ENCODE measurements around the gene RARRES2. TPM values are rescaled to one million over a fixed set of nuclear protein-coding genes. Genes with fewer than 3 reads are reported as not detected.
"Not testable (repeated sequence)": the region's sequence is repeated elsewhere in the genome, so short reads cannot be mapped to it uniquely, and the experiment has no call there.

Gene RARRES2
- total RNA-seq, 2 donors from 2014 or later: 245 to 400 TPM

GRCh38 chr7:150322833-150323681 is 18.4 kb downstream of the RARRES2 start, which contains the start of the genes ACTR3C and LRRC61:
Gene ACTR3C, minus strand, starts transcription at chr7:150323545. Its CDS starts 28,249 bp downstream, at chr7:150295296.
Gene LRRC61, plus strand, starts transcription at chr7:150323355. Its CDS starts 13,507 bp downstream, at chr7:150336862.
- Histone ChIP-seq H3K9me3 (no peaks in the 10 kb centered on the region), H3K27ac (peak within 1 kb of the TSS; percentile 91 to 99 (median 98)), H3K36me3 (replicated peaks in 1 of 2; ENCODE audit: insufficient read depth in 1 of 2, low read depth in 2 of 2) (no peaks in the 10 kb centered on the region), H3K4me3 (peak within 1 kb of the TSS; percentile 14 to 52), H3K27me3 (no peaks in the 10 kb centered on the region), H3K4me1 (peaks cover 56% of the 10 kb centered on the region)
- ATAC-seq (peak; percentile 77), DNase-seq (peak; percentile 78 to 82 (median 79))
- TF ChIP-seq POLR2A (IDR thresholded peaks at IDR 0.05): peak; percentile 47 to 77 (median 70)
- peak; percentile 16 to 54 (median 37) for TF ChIP-seq CTCF (IDR thresholded peaks at IDR 0.05)
- 2 to 9% methylated on average over 18 to 78 of the region's 82 CpGs for WGBS, 2 donors
- intact Hi-C loops (cut with DNase I): no loop called here

GRCh38 chr7:150322114-150322832 is 19.2 kb downstream of the RARRES2 start:
- ATAC-seq (no peak), DNase-seq (peak in 3 of 4 donors; percentile 44 to 52 (median 49))

GRCh38 chr7:150321788-150322113 is 19.7 kb downstream of the RARRES2 start:
- H3K9me3 ChIP-seq: no peaks in the 10 kb centered on the region
- no peaks in the 10 kb centered on the region for H3K36me3 ChIP-seq (replicated peaks in 1 of 2; ENCODE audit: insufficient read depth in 1 of 2, low read depth in 2 of 2)
- intact Hi-C loops (cut with DNase I): no loop called here
- 75 to 78% methylated on average over 3 of the region's 3 CpGs for WGBS, 2 donors
- H3K27ac ChIP-seq: peak overlapping the region; percentile 91 to 99 (median 98)
- DNase-seq: no peak
- H3K4me3 ChIP-seq: no peak overlapping the region
- TF ChIP-seq POLR2A (IDR thresholded peaks at IDR 0.05): no peak
- no peak for TF ChIP-seq CTCF (IDR thresholded peaks at IDR 0.05)
- H3K4me1 ChIP-seq: peaks cover 60% of the 10 kb centered on the region
- H3K27me3 ChIP-seq: no peaks in the 10 kb centered on the region
- ATAC-seq: no peak

More at GRCh38 chr7:150322114-150322832, 19.2 kb downstream of the RARRES2 start:
- no peaks in the 10 kb centered on the region for H3K9me3 ChIP-seq
- intact Hi-C loops (cut with DNase I): no loop called here
- TF ChIP-seq POLR2A (IDR thresholded peaks at IDR 0.05): no peak
- TF ChIP-seq CTCF (IDR thresholded peaks at IDR 0.05): no peak
- H3K27ac ChIP-seq: peak overlapping the region; percentile 91 to 99 (median 98)
- peaks cover 56% of the 10 kb centered on the region for H3K4me1 ChIP-seq
- WGBS, 2 donors: 16 to 24% methylated on average over 4 of the region's 4 CpGs
- no peaks in the 10 kb centered on the region for H3K36me3 ChIP-seq (replicated peaks in 1 of 2; ENCODE audit: insufficient read depth in 1 of 2, low read depth in 2 of 2)
- H3K27me3 ChIP-seq: no peaks in the 10 kb centered on the region
- H3K4me3 ChIP-seq: peak overlapping the region; percentile 14 to 52

GRCh38 chr7:150317748-150318444 is 23.5 kb downstream of the RARRES2 start:
- ATAC-seq: no peak
- 64 to 67% methylated on average over 7 of the region's 7 CpGs for WGBS, 2 donors
- Histone ChIP-seq H3K36me3 (replicated peaks in 1 of 2; ENCODE audit: insufficient read depth in 1 of 2, low read depth in 2 of 2) (no peaks in the 10 kb centered on the region), H3K27ac (peak overlapping the region in 1 of 4 donors; percentile 13), H3K4me3 (no peak overlapping the region), H3K9me3 (no peaks in the 10 kb centered on the region), H3K27me3 (no peaks in the 10 kb centered on the region), H3K4me1 (peaks cover 78% of the 10 kb centered on the region)
- intact Hi-C loops (cut with DNase I): no loop called here
- DNase-seq: no peak
- no peak for TF ChIP-seq POLR2A (IDR thresholded peaks at IDR 0.05)
- TF ChIP-seq CTCF (IDR thresholded peaks at IDR 0.05): no peak

GRCh38 chr7:150316987-150317386 is 24.4 kb downstream of the RARRES2 start:
- peaks cover 77% of the 10 kb centered on the region for H3K4me1 ChIP-seq
- 71 to 75% methylated on average over 6 of the region's 6 CpGs for WGBS, 2 donors
- intact Hi-C loops (cut with DNase I); H3K27me3 ChIP-seq; DNase-seq; H3K36me3 ChIP-seq (replicated peaks in 1 of 2; ENCODE audit: insufficient read depth in 1 of 2, low read depth in 2 of 2); H3K4me3 ChIP-seq; ATAC-seq; H3K9me3 ChIP-seq: not testable (repeated sequence)
- H3K27ac ChIP-seq: peak overlapping the region in 2 of 4 donors; percentile 31 to 59
